ENCODE measurements around the gene LPAR1. TPM values are rescaled to one million over a fixed set of nuclear protein-coding genes. Genes with fewer than 3 reads are reported as not detected.

The LPAR1 gene
- total RNA-seq, 2 donors from 2014 or later, result 27.2 to 27.3 TPM

DNA sequence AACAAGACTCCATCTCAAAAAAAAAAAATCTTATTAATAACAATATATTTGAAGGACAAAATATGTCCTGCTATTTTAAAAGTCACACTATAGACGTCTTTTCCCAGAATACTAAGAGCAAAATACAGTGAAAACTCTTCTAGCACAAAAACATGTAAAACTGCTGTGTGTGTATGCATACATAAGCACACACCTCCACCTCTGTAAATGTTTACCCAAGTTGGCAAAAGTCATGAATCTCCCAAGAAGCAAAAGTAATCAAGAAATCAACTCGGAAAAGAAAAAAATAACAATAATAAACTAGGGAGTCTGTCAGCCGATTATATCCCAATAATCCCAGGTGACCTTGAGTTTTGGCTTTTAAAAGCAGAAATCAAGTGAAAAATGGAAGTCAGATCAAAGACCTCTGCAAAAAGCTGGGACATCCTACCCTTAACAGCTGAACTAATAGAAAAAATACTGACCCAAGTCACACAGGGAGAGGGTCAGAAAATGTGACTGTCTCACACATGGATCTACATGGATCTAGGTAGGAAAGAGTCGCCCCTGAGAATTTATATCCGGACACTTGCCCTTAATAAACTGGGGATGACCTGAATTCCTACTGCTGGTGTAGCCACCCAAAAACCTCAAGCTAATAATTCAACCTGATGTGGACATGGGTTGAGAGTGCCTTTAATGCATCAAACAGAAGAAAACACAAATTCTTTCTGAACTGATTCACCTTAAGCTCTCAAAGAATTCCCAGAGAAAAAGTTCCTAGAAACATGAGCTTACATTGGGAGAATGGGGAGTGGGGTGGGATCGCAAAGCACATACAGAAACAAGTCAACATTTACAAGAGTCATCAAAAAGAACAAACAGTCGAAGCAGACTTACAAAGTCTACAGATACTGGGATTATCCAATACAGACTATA, 29.9 kb downstream of the LPAR1 start:
- no peak for DNase-seq
- ATAC-seq, result no peak
- intact Hi-C loops (cut with DNase I), result no loop called here

DNA sequence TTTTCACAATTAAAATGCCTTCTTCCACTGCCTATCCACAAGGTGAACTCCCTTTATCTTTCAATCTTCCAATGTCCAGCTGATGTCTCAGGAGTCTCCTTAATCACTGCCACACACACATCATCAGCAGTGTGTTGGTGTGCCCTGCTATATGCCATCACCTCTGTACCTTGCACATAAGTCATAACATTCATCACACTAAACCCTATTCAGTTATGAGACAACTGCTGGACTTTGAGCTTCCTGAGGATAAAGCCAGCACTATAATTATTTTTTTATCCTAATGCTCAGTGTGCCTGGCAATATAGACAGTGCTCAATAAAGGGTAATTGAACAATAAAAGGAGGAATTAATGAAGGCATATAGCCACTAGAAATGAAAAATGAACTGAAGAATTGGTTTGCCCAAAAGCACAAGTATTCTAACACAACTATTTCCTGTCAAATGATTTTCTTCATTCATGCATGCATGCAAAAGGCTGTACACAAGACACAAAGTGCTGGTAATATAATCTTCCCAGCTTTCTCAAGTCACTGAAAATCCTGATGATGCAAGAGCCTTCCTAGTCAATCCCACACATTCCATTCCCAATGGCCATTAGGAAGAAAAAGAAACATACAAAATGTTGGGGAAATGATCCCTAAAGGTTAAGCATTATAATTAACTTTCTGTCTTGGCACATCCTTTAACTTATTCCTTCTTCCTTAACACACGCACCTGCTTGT, 32.4 kb downstream of the LPAR1 start:
- ATAC-seq (no peak), DNase-seq (no peak)
- intact Hi-C loops (cut with DNase I), result no loop called here

DNA sequence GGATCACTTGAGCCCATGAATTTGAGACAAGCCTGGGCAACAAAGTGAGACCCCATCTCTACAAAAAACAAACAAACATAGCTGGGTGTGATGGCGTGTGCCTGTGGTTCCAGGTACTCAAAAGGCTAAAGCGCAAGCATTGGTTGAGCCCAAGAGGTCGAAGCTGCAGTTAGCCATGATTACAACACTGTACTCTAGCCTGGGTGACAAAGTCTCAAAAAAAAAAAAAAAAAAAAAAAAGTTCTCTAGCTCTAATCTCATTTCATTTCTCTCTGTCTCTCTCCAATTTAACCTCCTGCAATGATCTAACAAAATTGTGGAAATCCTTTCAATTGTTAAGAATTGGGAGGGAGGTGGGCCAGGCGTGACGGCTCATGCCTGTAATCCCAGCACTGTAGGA, 33.3 kb downstream of the LPAR1 start:
- intact Hi-C loops (cut with DNase I), result no loop called here
- DNase-seq (no peak), ATAC-seq (no peak)

DNA sequence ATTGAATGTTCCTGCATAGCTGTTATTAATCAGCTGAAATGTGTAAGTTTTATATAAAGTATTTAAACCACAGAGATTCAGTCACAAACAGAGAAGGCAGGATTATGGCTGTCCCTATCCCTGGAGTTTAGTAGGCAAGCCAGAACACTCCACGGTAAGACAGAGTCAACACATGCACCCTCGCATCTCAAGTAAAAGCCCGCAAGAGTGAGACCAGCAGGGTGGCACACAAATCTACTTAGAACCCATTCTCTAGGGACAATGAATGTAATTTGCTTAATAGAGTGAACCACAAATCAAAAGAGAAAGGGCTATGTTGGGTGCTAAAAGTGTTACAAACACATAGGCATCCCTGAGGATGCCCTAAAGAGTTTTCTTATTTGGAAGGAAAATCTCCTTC, 35.1 kb downstream of the LPAR1 start:
- ATAC-seq (no peak), DNase-seq (no peak)
- intact Hi-C loops (cut with DNase I), result no loop called here

DNA sequence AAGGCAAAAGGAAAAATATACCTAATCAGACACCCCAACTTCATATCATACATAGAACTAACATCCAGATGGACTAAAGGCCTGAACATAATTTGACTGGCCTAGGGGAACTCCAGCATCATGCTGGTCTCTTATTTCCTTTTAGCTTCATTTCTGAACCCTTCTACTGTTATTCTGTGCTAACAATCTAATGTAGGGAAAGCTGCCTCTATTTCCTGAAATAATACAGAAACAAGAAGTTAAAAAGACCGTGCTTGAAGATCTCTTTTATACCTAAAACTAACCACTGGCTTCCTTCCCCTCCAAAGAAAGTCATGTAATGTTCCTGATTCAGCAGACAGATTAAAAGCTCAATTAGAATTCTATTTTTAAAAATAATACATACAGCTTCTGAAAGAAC, 36.7 kb downstream of the LPAR1 start:
- no peak for ATAC-seq
- no peak for DNase-seq
- intact Hi-C loops (cut with DNase I), result no loop called here

DNA sequence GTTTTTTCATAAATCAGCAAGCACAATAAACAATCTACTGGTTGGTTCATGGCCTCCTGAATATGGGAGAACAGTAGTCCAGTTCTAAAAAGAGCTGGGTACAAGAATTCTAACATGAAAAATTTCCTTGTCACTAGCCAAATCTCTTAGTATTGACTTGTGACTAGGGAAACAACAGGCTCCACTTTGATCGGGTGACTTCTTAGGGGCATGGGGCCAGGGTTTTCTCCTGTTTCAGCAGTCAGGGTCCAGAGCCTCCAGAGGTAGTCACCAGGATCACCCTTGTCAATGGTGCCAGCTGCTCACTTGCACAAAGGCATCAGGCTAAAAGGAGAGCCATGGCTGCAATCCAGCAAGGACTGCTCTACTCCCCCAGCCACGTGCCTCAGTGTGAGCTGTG, 38.1 kb downstream of the LPAR1 start:
- DNase-seq (peak; percentile 22), ATAC-seq (no peak)
- intact Hi-C loops (cut with DNase I), result no loop called here

DNA sequence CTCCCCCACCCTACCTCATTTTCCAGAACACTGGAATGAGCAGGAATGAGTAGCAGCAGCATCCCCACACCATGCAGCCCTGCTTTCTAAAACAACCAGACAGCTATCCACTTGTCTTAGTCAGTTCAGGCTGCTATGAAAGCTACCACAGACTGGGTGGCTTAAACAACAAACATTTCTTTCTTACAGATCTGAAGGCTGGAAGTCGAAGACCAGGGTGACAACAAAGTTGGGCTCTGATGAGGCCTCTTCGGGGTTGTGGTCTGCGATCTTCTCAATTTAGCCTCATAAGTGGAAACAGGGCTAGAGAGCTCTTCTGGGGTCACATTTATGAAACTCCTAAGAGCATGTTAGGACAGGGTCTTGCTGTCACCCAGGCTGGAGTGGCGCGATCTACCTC, 38.9 kb downstream of the LPAR1 start:
- ATAC-seq, result no peak
- no peak for DNase-seq
- intact Hi-C loops (cut with DNase I), result no loop called here

DNA sequence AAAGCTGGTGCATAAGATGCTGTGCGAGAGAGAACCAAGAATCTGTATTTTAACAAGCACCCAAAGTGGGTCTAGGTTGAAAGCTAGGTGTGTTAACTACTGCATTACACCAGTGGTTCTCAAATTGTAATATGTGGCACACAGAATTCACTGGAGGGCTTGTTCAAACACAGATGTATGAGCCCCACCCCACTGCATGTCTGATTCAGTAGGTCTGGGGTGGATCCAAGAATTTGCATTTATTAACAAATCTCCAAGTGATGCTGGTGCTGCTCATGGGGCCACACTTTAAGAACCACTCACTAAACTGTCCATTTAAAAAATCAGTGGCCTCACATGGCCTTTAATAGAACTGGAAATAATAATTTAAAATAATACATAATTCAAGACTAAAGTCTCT, 40.4 kb downstream of the LPAR1 start:
- DNase-seq (no peak), ATAC-seq (peak in 1 of 2 donors; percentile 12)
- intact Hi-C loops (cut with DNase I), result no loop called here

DNA sequence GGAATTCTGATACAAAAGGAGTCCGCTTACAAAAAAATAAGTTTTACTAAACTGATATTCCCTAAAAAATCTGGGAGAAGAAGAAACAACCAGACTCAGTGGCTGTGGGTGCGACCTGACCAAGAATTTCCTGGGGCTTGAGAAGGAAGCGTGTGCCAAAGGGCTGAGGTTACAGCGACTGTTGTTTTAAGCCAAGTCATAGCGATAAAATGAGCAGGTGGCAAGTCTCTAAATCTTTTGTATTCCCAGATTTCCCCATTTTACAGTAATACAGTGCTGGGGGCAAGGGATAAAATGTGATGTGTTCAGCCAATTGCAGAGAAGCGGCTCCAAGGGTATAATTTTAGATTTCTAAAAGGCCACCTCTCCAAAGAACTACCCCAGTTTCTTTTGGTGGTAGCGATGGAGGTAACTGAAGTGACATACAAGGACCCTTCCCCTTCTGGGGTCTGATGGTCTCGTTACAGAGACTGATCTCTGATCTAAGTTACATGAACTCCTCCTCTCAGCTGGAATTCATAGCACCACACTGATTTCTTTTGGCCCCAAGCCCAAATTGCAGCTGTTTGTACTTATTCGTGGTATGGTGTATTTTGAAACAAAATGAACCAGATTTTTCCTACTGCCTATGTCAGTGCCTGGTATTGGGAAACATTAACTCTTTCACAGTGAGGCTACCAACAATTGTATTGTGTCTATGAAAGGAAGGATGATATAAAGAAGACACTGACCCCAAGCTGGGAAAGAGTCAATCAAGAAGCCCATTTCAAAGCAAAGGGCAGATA, 41.6 kb downstream of the LPAR1 start:
- intact Hi-C loops (cut with DNase I), result no loop called here
- ATAC-seq (peak in 1 of 2 donors; percentile 57), DNase-seq (peak; percentile 41)

DNA sequence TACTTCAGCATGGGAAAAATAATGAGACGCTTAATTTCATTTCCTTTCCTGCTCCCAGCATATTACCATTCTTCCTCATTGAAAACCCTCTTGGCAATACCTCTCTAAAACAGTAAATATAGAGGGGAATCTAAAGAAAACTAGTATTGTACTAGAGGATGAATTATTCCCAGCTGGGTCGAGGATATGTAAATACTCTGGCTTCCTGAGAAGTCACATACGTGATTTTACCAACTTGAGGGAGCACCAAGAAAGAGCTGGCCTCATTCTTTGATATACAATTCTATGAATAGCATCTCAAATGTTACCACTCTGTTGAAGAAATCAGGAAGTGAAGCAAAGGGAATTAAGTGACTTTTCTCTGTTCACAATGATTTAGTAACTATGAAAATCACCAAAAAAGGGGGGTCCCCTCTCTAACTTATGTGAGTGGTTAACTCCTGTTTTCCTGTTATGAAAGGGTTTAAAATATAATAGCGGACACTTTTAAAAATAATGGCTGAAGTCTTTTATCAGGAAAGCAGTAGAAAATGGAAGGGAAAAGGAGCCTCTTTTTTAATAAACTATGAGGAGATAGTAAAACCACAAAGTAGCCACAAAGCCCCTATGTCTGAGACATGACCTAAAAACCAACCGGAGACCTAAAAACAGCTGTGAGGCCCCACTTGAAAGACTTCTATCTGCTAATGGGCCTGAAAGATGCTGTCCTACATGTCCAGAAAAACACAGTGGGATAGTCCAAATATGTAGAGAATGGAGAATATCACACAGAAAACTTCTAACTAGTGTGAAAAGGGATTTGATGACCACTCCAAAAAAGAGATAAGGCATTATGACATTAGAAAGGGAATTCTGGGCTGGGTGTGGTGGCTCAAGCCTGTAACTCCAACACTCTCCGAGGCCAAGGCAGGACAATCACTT, 42.6 kb downstream of the LPAR1 start:
- ATAC-seq (peak in 1 of 2 donors; percentile 68), DNase-seq (no peak)
- intact Hi-C loops (cut with DNase I), result no loop called here

DNA sequence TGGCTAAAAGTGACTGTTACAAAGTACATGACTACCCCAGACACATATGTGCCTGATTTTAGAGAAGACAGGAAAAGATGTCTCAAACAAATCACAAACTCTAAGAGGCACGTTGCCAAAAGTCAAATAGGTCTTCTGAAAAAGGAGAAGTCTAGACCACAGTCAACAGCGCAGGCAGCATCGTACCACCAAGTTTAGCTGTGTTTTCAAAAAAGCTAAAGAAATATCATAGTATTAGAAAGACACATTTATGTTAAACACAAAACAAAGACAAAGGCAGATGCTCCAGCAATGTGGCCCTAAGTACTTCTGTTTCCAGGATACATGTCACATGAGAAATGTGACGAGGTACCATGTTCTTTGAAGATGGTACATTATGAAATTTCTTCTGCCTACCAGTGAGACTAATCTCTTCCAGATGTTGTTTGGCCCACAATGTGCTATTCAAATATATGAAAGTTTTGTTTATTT, 43.5 kb downstream of the LPAR1 start:
- intact Hi-C loops (cut with DNase I), result no loop called here
- no peak for DNase-seq
- ATAC-seq, result no peak

DNA sequence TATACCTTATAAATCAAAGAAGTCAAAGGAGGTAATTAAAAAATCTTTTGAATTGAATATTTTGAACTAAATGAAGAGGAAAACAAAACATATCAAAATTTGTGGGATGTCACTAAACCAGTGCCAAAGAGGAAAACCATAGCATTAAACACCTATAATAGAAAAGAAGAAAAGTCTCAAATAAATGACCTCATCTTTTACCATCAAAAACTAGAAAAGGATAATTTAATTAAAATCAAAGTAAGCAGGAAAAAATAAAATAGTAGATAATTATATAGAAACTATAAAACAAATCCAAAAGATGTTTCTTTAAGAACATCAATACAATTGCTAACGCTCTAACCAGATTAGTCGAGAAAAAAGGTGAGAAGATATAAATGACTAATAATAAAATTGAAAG, 47.8 kb downstream of the LPAR1 start:
- intact Hi-C loops (cut with DNase I), result no loop called here
- DNase-seq (no peak), ATAC-seq (no peak)

DNA sequence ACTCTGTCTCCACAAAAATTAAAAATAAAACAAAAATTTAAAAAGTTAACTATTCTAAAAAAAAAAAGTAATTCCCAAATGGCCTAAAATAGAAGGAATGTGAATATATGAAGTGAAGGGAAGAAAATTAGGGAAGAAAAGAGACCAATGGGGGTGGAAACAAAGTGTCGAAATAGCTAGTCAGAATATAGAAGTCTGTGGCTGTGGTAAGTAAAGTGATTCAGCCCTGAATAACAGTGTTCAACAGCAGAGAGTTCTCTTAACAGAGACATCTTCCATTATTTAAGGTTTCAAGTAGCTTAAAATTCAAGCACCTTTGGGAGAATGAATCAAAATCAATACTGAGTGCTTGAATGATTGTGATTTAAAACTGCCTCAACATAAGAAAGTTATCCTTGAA, 51.7 kb downstream of the LPAR1 start:
- no peak for DNase-seq

DNA sequence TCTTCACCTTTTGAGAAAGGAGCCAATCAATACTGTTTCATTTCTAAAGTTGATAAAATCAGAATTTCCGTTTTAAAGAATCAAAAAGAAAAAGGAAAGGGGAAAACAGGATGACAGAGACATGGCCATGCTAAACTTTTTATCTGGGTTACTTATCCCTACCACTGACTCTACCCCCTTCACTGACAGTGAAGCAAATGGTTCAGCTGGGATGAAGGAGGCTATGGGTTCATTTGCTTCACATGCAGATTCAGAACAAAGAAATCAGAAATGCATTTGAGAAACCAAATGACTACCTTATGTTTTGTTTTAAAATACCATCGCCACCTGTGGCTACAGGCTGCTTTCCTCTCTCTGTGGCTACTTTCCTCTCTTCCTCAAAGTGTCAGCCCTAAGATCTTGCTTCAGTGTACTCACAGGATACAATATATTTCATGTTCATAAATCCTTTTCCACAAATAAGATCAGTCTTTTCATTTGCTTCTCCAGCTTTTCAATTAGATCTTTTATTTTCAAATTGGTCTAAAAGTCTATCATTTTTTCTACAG, 53.3 kb downstream of the LPAR1 start:
- ATAC-seq (no peak), DNase-seq (no peak)
- intact Hi-C loops (cut with DNase I), result no loop called here

More for the DNA sequence above, 51.7 kb downstream of the LPAR1 start:
- ATAC-seq, result no peak
- intact Hi-C loops (cut with DNase I), result no loop called here

DNA sequence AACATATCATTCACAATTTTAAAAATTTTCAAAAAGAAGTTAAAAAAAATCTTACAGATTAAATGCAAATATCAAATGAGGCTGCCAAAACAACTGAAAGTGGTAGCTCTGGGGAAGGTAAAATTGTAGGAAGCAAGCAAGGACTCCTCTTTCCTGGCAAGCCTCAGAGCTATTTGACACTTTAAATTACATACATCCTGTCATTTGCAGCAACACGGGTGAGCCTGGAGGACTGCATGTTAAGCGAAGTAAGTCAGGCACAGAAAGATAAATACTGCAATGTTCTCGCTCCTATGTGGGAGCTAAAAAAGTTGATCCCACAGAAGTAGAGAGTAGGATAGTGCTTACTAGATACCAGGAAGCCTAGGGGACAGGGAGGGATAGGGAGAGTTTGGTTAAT, 58.0 kb downstream of the LPAR1 start:
- no peak for DNase-seq
- ATAC-seq, result no peak
- intact Hi-C loops (cut with DNase I), result no loop called here

DNA sequence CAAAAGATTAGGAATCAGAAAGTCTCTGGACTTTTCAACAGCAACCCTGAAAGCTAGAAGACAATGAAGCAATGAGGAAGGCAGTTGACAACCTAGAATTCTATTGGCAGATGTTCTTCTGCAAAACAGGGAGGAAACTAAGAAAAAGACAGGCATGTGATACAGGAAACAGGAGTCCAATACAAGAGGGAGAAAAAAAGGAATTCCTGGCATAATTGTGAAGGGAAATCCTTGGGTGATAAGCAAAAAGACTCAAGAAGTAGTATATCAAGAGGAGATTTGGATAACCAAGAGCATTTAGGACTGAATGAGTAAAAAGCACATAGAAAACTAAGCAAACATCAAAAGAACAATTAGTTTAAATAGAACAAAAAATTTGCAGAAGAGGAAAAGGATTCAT, 58.6 kb downstream of the LPAR1 start:
- ATAC-seq, result no peak
- intact Hi-C loops (cut with DNase I), result no loop called here
- no peak for DNase-seq

DNA sequence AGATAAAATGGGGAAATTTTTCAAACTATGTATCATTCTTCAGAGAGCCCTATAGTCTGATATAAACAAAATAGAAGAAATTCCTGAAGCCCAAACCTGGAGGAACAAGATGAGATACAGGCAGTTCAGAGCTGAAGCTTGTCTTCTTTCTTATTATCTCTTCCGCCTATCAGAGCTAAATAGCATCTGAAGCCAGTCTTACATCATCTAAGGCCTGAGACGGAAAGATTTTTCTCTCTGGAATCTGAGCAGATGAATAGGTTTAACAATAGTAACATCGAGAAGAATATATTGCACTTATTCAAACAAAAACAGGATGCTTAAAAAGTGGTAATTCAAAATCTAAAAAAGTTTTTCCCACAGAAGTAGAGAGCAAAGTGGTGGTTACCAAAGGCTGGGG, 59.8 kb downstream of the LPAR1 start:
- intact Hi-C loops (cut with DNase I), result no loop called here
- peak in 1 of 2 donors; percentile 22 for ATAC-seq
- no peak for DNase-seq

DNA sequence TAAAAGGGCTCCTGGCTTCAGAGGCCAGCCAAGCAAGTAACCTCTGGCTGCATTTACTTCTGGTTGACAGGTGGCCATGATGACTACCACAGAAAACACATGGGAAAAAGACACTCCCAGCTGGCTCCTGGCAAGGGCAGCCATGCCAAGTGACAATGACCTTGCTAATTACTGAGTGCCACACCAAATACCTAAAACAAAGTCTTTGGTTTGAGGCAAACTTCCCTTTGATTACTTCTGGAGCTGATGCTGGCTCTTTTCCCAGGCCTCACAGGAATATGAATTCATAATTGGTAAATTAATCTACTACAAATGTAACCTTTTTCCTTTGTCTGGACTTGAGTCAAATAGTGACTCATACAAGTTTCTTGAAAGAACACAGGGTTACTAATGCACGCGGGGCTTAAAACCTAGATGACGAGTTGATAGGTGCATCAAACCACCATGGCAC, 61.0 kb downstream of the LPAR1 start:
- DNase-seq, result no peak
- peak in 1 of 2 donors; percentile 44 for ATAC-seq
- intact Hi-C loops (cut with DNase I), result no loop called here

All from left cardiac atrium (tissue), 4 donors.